Smooth muscle cell (in vitro differentiated cells): ENCODE results near the gene PRDM5. TPM values are rescaled to one million over a fixed set of nuclear protein-coding genes. Genes with fewer than 3 reads are reported as not detected.

Experiments used
- DNase-seq: peaks from one replicate; lab custom pipeline; 2025; ENCODE audit not compliant: unreplicated experiment; lab: John Stamatoyannopoulos, UW
- H2AFZ ChIP-seq: fragments of 200-600 bp; sonication (generic); 2 replicates; pipeline ENCODE4 v1.6.0; 2016; ENCODE audit warnings: antibody characterized with exemption, low read depth, mild to moderate bottlenecking
- H3F3A ChIP-seq: fragments of 200-600 bp; sonication (generic); 2 replicates; pipeline ENCODE4 v1.6.0; 2017; ENCODE audit warnings: antibody characterized with exemption, low read depth
- H3K27ac ChIP-seq: fragments of 200-600 bp; sonication (generic); 2 replicates; pipeline ENCODE4 v1.5.1; 2016; ENCODE audit warnings: low read depth, mild to moderate bottlenecking
- H3K27me3 ChIP-seq: fragments of 200-600 bp; sonication (generic); 2 replicates; pipeline ENCODE4 v1.6.1; 2016; ENCODE audit warnings: low read depth, mild to moderate bottlenecking
- H3K36me3 ChIP-seq: fragments of 200-600 bp; sonication (generic); 2 replicates; pipeline ENCODE4 v1.5.1; 2016; ENCODE audit warnings: low read depth
- H3K4me1 ChIP-seq: fragments of 200-600 bp; sonication (generic); 2 replicates; pipeline ENCODE4 v1.5.1; 2016; ENCODE audit warnings: low read depth
- H3K4me2 ChIP-seq: fragments of 200-600 bp; sonication (generic); 2 replicates; pipeline ENCODE4 v1.6.0; 2016; ENCODE audit warnings: mild to moderate bottlenecking
- H3K4me3 ChIP-seq: fragments of 200-600 bp; sonication (generic); 2 replicates; pipeline ENCODE4 v1.5.1; 2016; ENCODE audit warnings: mild to moderate bottlenecking
- H3K79me2 ChIP-seq: fragments of 200-600 bp; sonication (generic); 2 replicates; pipeline ENCODE4 v1.6.0; 2016; ENCODE audit warnings: low read depth, mild to moderate bottlenecking
- H3K9ac ChIP-seq: fragments of 200-600 bp; sonication (generic); 2 replicates; pipeline ENCODE4 v1.6.0; 2016; ENCODE audit warnings: low read depth
- H3K9me3 ChIP-seq: fragments of 200-600 bp; sonication (generic); replicated peaks from 2 replicates; pipeline ENCODE4 v1.5.1; 2016; ENCODE audit warnings: low read depth
- H4K20me1 ChIP-seq: fragments of 200-600 bp; sonication (generic); 2 replicates; pipeline ENCODE4 v1.6.0; 2016; ENCODE audit warnings: low read depth
- WGBS: methylation state at CpG from one replicate; pipeline ENCODE4 v1.1.7; 2016; ENCODE audit warnings: low lambda C conversion rate; 5-methylcytosine and 5-hydroxymethylcytosine counted together
- polyA plus RNA-seq: library from polyadenylated mRNA; unstranded; fragments of >200 nt; fragmentation: Nextera tagmentation; extraction: Ambion mirVana; gene quantifications from 2 replicates; pipeline ENCODE4 v1.2.1, GENCODE V29; 2016
- total RNA-seq: library from RNA; depleted of rRNA; stranded (reverse); fragments of >200 nt; gene quantifications from 2 replicates; pipeline ENCODE4 v1.2.3, GENCODE V29; 2014
- TF ChIP-seq, protein P1 (sequence below): fragments of 200-600 bp; sonication (generic); IDR thresholded peaks from 2 replicates; pipeline ENCODE4 v1.5.1; 2017; ENCODE audit warnings: borderline replicate concordance, mild to moderate bottlenecking, antibody characterized with exemption; ENCODE audit not compliant: insufficient read depth, poor library complexity, severe bottlenecking

The PRDM5 gene
- total and polyA plus RNA-seq, 2 experiments from 2014 or later, result 3.3 to 8.6 TPM

DNA sequence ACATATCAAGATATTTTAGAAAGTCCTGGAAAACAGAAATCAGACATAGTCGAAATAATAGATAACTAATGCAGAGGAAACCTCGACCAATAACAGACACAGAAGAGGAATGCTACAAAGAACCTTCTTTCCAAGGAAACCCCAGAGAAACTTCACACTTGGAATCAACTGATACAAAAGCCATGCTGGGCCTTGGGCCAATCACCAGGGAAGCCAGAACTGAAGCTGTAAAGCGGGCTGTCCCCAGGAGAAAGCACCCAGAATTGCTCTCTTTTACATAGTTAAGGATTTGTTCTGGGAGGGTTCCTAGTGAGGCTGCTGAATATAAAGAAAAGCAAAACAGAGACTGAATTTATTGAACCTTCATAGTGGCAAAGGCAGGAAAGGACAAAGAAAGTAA is 100.5 kb downstream of the PRDM5 start:
- Histone ChIP-seq H3K27ac (no peak overlapping the region), H3K4me2 (no peak overlapping the region), H2AFZ (no peak overlapping the region), H3K4me3 (no peak overlapping the region), H3K9me3 (no peaks in the 10 kb centered on the region), H3K27me3 (no peaks in the 10 kb centered on the region), H3F3A (peaks cover 12% of the 10 kb centered on the region), H3K79me2 (no peaks in the 10 kb centered on the region), H3K4me1 (no peaks in the 10 kb centered on the region), H3K9ac (no peak overlapping the region), H3K36me3 (no peaks in the 10 kb centered on the region), H4K20me1 (no peaks in the 10 kb centered on the region)
- TF ChIP-seq, protein P1, sequence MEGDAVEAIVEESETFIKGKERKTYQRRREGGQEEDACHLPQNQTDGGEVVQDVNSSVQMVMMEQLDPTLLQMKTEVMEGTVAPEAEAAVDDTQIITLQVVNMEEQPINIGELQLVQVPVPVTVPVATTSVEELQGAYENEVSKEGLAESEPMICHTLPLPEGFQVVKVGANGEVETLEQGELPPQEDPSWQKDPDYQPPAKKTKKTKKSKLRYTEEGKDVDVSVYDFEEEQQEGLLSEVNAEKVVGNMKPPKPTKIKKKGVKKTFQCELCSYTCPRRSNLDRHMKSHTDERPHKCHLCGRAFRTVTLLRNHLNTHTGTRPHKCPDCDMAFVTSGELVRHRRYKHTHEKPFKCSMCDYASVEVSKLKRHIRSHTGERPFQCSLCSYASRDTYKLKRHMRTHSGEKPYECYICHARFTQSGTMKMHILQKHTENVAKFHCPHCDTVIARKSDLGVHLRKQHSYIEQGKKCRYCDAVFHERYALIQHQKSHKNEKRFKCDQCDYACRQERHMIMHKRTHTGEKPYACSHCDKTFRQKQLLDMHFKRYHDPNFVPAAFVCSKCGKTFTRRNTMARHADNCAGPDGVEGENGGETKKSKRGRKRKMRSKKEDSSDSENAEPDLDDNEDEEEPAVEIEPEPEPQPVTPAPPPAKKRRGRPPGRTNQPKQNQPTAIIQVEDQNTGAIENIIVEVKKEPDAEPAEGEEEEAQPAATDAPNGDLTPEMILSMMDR, result no peak
- 95% methylated on average over 3 of the region's 3 CpGs for WGBS
- DNase-seq, result no peak

DNA sequence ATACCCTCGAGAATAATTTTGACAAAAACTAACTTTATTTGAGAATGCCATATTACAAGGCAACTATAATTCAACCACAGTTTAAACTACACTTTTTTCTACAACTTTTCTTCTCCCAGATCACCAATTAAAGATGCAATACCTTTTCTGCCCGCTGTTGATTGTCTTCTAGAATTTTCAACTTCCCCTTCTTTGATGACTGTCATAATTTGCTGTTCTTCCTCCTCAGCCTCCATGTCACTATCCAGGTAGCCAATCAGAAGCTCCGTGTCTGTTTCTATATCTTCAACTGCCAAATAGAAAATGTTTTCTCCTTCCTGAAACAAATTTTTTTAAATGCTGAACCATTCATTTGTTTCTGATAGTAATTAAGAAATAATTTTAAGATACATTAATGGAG is 101.5 kb downstream of the PRDM5 start:
- H3K4me3 ChIP-seq, result no peak overlapping the region
- H3K9me3 ChIP-seq, result no peaks in the 10 kb centered on the region
- no peaks in the 10 kb centered on the region for H3K36me3 ChIP-seq
- H3K4me1 ChIP-seq, result no peaks in the 10 kb centered on the region
- TF ChIP-seq, protein P1, result no peak
- WGBS, result 96% methylated on average over 3 of the region's 3 CpGs
- peaks cover 10% of the 10 kb centered on the region for H3F3A ChIP-seq
- no peaks in the 10 kb centered on the region for H3K79me2 ChIP-seq
- no peak overlapping the region for H3K27ac ChIP-seq
- no peak for DNase-seq
- H2AFZ ChIP-seq, result no peak overlapping the region
- H4K20me1 ChIP-seq, result no peaks in the 10 kb centered on the region
- no peak overlapping the region for H3K9ac ChIP-seq
- H3K4me2 ChIP-seq, result no peak overlapping the region
- H3K27me3 ChIP-seq, result no peaks in the 10 kb centered on the region

DNA sequence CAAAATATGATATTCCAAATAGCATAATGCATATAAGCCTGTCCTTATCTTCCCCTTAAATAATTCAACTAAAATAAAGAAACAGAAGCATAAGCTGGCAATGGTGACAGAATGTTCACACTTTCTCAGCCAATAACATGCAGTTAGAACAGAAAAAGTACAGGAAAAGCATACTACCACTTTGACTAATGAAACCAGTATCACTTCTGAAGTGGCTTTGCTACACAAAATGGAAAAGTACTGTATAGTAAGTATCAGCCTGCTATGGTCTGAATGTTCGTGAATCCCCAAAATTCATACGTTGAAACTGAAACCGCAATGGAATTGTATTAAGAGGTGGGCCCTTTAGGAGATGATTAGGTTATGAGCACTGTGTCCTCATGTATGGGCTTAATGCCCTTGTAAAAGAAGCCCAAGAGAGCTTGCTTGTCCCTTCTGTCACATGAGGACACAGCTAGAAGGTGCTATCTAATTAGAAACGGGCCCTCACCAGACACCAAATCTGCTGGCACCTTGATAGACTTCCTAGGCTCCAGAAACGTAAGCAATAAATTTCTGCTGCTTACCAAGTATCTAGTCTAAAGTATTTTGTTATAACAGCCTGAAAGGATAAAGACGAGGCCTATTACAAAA is 102.6 kb downstream of the PRDM5 start:
- H3K27me3 ChIP-seq, result no peaks in the 10 kb centered on the region
- H3K36me3 ChIP-seq, result no peaks in the 10 kb centered on the region
- TF ChIP-seq, protein P1, result no peak
- 95% methylated on average over 6 of the region's 6 CpGs for WGBS
- DNase-seq, result no peak
- H3K9ac ChIP-seq, result no peak overlapping the region
- H3F3A ChIP-seq, result no peaks in the 10 kb centered on the region
- H3K4me3 ChIP-seq, result no peak overlapping the region
- no peaks in the 10 kb centered on the region for H3K79me2 ChIP-seq
- no peak overlapping the region for H3K27ac ChIP-seq
- H2AFZ ChIP-seq, result no peak overlapping the region
- H3K4me2 ChIP-seq, result no peak overlapping the region
- no peaks in the 10 kb centered on the region for H3K9me3 ChIP-seq
- no peaks in the 10 kb centered on the region for H3K4me1 ChIP-seq
- no peaks in the 10 kb centered on the region for H4K20me1 ChIP-seq

DNA sequence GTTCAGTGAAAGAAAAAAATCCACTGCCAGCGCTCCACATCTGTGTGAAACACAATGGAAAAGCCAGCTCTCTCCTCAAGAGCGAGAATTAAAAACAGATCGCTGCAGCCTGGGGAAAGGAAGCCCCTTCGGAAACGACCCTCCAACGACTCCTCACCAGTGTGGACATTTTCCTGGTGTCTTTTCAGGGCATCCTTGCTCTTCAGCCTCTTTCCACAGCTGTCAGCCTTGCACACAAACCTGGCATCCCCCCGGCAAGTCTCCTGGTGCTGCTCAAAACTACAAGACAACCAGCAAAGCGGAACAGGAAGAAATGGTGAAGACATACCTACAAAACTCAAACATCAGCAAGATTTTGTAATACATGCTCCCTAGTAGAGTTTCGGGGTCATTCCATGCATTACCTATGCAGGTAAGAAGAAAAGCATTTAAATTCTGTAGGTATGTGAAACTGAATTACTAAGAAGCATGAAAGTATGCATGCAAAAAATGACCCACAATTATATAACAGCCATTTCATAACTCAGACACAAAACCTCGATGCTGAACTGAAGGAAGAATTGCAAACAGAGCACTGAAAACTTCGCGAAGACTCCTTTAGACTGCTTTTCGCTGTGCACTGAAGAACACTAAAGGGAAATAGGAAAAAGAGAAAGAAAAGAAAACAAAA is 106.1 kb downstream of the PRDM5 start:
- H3K4me3 ChIP-seq, result no peak overlapping the region
- H3F3A ChIP-seq, result no peaks in the 10 kb centered on the region
- no peaks in the 10 kb centered on the region for H3K79me2 ChIP-seq
- no peak overlapping the region for H3K9ac ChIP-seq
- 94% methylated on average over 13 of the region's 13 CpGs for WGBS
- TF ChIP-seq, protein P1, result no peak
- no peaks in the 10 kb centered on the region for H3K27me3 ChIP-seq
- H3K27ac ChIP-seq, result no peak overlapping the region
- no peaks in the 10 kb centered on the region for H4K20me1 ChIP-seq
- no peak overlapping the region for H3K4me2 ChIP-seq
- no peaks in the 10 kb centered on the region for H3K4me1 ChIP-seq
- no peak for DNase-seq
- no peaks in the 10 kb centered on the region for H3K36me3 ChIP-seq
- H2AFZ ChIP-seq, result no peak overlapping the region
- H3K9me3 ChIP-seq, result no peaks in the 10 kb centered on the region
